Measurements from ENCODE around the gene NT5DC4.

The NT5DC4 gene

DNA sequence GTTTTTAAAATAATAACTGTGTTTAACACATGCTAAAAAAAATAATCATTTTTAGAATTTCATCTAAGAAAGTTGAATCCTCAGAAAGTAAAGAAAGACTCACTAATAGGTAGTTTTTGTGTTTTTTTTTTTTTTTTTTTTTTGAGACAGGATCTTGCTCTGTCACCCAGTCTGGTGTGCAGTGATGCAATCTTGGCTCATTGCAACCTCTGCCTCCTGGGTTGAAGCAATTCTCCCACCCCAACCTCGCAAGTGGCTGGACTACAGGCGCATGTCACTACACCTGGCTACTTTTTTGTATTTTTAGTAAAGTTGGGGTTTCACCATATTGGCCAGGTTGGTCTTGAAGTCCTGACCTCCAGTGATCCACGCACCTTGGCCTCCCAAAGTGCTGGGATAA lies 36.4 kb downstream of the NT5DC4 start:
- DNase-seq, result peak; percentile 25

DNA sequence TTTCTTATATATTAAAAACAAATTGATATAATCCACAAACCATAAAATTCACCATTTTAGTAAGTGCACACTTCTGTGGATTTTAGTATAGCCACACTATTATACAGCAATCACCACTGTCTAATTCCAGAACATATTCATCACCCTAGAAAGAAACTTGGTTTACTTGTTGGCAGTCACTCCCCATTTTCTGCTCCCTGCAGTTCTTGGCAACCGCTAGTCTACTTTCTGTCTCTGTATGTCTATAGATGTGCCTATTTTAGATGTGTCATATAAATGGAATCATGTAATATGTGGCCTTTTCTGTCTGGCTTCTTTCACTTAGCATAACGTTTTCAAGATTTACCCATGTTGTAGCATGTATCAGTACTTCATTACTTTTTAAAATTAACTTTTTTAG lies 37.9 kb downstream of the NT5DC4 start:
- no peak for DNase-seq

DNA sequence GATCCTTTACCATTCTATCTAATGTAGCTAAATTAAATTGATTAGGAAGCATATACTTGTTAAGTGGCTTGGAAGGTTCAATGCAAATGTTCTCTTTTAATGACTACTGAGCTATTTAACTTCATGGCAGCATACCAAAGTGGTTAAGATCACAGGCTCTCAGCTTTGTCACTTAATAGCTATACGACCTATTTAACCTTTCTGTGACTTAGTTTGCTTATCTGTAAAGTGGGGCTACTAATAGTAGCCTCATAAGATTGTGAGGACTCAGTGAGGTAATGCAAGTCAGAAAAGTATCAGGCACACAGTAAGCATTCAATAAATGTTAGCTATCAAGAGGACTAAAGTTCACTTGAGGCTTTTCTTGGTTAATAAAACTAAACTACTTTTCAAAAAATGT lies 39.3 kb downstream of the NT5DC4 start:
- no peak for DNase-seq

DNA sequence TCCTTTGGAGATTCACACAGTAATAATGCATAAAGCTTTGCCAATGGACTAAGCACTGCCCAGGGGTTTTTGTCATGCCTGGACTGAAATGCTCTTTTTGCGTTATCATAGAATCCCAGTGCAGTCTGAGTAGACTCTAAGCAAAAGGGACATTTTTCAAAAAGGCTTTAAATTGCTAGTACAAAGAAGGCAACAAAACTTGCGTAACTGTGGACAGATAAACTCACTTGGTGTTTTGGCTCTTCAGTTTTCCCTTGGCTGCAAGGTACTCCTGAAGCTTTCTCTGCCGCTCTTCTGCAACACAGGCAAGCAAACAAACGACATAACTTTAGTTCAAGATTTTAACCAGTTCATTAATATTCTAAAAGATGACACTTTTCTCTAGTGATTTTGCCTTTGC lies 41.5 kb downstream of the NT5DC4 start:
- DNase-seq, result no peak

DNA sequence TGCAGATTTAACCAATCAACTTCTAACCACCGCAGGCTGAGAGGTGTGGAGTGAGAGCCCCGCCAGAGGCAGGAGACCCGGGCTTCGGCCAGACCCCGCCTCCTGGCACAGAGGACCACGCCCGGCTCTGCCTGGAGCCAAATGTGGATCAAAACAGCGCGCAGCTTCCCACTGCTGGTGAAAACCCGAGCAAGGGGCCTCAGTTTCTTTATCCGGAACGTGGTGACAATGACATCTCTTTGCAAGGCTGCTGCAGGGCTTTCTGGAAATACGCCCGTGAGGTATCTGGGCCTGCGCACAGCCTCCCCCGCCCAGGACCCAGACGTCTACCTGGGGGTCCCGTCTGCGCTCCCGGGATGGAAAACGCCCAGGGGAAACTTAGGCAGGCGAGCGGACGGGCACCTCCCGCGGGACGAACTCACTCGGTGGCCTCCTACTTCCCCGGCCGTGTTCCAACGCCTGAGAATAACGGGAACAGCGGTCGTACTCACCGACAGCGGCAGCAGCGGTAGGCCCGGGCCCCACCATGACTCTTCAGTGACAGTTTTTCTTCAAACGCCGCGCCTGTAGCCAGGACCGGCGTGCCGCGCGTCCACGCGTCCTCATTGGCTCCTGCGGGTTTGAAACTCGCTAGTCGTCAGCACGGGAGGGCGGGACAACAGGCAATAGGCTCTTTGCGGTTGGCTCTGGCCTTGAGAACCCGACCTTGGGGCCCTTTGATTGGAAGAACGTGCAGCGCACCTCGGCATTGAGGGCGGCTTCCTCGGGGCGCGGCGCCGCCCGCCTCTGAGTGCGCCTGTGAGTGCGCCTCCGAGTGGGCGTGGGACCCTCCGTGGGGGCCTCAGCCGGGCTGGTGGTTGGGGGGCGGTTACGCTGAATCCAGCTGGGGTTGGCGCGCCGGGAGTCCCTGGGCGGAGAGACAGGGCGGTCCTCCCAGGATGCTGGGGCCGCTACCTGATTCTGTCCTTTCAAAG lies 43.5 kb downstream of the NT5DC4 start, which contains the start of gene CKAP2L:
Gene CKAP2L, minus strand, starts transcription at position 539 of the 974 bp plus-strand sequence. Its CDS starts 11 bp downstream, at position 528.
- peak; percentile 90 for DNase-seq

DNA sequence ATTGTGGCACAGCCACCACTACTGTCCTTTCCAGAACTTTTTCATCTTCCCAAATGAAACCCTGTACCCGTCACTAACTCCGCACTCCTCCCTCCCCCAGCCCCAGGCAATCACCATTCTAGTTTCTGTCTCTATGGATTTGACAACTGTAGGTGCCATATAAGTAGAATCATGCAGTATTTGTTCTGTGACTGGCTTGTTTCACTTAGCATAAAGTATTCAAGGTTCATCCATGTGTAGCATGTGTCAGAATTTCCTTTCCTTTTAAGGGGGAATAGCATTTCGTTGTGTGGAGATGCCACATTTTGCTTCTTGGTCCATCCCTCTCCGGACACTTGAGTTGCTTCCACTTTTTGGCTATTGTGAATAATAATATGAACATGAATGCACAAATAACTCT lies 44.4 kb downstream of the NT5DC4 start:
- no peak for DNase-seq

DNA sequence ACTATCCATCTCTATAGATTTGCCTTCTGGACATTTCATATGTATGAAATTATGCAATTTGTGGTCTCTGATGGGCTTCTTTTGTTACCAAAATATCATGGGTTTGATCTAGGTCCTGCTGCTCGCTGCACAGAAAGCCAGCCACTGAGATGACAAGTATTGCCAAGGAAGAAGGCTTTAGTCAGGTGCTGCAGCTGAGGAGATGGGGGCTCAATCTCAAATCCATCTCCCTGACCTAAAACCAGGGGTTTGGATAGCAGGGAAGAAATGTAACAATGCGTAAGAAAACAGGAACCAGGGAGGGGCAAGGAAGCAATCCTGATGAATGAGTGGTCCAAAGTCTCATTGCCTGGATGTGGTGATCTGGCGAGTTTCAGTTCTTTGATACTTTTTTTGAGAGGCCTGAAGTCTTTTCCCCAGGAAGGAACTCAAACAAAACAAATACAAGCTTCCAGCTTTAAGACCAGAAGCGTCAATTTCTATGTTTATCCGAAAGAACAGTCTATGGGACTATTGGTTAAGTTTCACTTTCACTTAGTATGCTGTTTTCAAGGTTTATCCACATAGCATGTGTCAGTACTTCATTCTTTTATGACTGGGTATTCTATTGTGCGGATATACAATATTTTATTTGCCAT lies 47.0 kb downstream of the NT5DC4 start:
- no peak for DNase-seq

DNA sequence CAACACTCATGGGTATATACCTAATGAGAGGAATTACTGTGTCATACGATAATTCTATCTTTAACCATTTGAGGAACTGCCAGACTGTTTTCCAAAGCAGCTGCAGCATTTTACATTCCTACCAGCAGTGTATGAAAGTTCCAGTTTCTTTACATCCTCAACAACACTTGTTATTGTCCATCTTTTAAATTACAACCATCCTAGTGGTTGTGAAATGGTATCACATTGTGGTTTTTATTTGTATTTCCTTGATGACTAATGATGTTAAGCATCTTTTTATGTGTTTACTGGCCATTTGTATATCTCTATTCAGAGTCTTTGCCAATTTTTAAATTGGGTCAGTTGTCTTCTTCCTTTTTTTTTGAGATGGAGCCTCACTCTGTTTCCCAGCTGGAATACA lies 47.6 kb downstream of the NT5DC4 start:
- DNase-seq, result no peak

DNA sequence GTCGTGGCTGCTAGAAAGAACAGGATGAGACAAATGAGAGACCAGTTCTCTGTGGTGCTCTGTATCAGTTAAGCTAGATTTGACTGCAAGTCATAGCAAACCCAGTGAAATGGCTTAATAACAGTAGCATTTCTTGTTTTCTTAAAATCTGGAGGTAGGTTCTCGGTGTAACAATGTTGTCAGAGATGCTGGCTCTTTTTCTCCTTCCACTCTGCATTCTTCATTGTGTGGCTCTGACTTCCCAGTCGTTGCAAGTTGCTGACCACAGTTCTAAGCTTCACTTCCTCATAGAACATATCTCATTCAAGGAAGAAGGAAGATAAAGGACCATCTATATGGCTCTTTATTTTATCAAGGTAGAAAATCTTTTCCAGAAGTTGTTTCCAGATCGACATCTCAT lies 51.5 kb downstream of the NT5DC4 start:
- peak; percentile 45 for DNase-seq

DNA sequence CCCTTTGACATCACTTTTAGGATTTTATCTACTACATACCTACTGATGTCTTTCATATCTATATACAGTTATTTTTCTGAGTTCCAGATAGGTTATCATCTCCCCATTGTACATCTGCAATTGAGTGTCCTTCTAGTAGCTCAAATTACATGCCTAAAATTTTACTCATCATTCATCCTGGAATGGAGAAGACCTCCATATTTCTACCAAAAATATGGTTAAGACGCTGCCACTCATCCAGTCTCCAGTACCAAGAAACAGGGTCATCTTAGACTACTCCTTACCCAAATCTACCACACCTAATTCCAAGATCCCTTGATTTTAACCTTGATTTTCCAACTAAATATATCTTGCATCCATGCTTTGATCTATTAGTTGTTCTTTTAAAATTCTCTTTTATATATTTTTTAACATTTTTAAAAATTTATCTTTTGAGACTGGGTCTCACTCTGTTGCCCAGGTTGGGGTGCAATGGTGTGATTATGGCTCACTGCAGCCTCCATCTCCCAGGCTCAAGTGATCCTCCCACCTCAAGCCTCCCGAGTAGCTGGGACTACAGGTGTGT lies 52.2 kb downstream of the NT5DC4 start:
- no peak for DNase-seq

DNA sequence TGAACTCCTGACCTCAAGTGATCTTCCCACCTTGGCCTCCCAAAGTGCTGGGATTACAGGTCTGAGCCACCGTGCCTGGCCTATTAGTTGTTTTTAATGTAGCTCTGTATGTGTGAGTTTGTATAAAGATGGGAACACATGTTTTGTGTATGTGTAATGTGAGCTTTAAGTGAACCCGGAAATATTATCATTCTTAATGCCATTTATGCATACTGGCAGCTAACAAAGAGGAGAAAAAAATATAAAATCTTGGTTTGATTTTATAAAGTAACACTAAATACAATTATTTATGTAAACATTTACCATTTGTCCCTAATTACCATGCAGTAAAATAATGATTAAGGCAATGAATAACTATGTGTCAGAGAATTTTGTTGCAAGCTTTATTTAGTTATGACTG lies 52.7 kb downstream of the NT5DC4 start:
- DNase-seq, result no peak

DNA sequence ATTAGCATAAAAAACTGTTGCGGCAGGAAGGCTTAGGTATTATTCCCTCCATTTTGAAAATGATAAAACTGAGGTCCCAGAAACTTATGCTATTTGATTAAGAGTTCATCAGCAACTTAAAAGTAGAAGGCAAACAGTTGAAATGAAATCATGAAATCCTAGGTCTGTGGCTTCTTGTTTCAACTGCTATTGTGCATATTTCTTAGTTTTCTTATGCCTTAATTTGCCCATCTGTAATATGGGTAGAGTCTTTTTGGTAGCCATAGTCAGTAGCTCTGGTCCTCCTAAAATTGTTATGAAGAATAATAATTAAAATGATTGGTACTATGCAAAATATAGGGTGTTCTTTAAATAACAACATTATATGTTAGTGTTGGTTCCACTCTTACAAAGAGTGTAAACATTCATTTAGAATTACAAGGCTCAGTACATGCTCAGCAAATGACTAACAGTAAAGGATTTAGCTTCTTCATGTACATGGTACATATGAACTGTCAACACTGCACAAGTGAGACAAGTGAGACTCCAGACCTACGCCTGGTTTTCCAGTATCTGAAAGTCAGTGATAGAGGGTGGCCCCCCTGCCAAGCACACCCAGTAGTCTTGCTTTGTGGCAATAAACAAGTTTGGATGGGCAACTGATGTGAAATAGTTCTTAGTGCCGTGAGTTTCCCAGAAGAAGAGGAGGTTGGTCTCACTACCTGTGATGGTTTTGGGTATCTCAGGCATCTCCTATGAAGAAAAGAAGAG lies 53.9 kb downstream of the NT5DC4 start:
- no peak for DNase-seq

DNA sequence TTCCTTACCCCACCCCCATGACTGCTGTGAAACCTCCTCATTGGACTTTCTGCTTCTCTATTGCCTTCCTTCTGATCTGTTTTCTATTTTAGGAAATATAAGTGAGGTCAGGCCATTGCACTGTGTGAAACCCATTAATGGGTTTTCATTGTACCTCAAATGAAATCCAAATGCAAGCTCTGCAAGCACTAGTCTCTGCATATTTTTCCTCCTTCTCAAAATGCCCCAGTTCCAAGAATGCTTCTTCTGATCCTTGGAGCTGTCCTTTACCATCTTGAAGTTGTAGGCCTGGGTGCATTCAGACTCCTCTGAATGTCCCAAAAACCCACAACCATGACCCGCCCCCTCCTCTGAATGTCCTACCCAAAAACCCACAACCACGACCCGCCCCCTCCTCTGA lies 55.3 kb downstream of the NT5DC4 start:
- DNase-seq, result no peak

DNA sequence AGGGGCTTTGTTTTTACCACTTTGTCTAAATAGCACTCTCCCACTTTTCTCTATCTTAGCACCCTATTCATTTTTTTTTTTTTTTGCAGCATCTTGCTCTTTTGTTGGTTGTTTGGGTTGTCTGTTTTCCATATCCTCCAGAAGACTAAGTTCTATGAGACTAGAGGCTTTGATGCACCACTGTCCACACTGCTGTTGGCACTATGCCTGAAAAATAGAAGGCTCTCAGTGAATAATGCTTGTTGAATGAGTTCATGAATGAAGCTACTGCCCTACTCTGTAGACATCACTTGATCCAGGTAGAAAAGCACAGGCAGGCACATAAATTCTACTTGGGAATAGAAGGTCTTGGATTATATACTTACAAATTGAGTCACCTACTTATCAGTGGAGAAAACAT lies 56.2 kb downstream of the NT5DC4 start:
- no peak for DNase-seq

DNA sequence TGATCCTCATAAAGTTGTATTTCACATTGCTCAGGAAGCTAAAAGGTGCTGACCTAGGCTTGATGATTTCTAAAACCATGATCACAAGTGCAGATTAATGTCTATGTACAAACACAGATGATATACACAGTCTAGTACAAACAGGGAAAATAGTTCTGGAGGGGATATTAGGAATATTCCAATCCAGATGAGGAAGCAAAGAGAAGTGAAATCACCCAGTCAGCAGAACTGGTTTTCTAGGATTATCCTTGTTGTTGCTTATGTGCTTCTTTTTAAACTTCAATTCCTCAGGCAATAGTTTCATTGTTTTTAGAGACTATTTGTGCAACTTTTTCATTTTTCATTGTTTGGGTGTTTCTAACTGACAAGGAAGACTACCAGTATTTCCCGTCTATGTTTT lies 58.8 kb downstream of the NT5DC4 start:
- DNase-seq, result no peak

DNA sequence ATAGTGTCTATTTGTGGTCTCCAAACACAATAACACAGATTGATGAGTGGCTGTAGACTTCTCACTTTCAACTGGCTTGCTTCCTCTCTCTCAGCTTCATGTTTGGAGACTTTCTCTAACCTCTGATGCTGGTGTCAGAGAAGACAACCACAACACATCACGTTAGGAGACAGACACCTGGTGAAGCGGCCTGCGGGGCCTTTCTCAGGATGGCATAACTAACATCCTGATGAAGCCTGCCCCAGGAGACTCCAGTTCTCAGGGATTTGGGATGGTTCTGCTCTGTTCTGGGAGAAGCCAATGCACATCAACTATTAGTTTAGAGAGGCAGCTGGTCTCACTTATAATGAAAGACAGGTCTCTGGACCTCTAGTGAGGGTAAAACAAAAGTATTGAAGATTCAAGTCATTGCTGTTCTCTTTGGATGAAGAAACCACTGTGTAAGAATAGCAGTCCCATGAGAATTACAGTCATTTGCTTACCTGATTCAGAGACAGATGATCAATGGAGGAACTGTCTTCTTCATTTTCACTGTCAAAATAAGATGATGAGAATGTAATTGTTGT lies 61.5 kb downstream of the NT5DC4 start:
- DNase-seq, result no peak

DNA sequence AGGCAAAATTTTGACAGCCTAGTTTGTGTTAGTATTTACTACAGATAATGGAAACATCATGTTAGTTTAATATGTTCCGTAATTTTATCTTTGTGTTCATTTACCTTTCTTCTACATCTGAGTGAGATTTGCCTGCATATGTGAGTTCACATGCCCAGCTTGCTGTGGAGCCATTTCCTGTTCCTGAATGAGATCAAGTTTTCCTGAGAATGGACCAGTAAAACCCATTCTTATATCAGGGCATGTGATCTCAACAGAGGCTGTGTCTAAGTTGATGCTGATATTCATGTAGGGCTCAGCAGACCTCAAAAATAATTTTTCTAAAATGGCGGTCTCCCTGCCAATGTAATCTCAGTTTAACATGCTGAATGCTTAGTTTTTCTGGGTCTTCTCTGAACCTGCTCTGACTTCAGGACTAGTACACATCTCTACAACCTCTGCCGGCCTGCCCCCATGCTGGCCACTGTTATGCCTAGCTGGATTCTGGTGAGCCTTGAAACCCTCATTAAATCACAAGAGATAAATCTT lies 62.4 kb downstream of the NT5DC4 start:
- DNase-seq, result no peak

DNA sequence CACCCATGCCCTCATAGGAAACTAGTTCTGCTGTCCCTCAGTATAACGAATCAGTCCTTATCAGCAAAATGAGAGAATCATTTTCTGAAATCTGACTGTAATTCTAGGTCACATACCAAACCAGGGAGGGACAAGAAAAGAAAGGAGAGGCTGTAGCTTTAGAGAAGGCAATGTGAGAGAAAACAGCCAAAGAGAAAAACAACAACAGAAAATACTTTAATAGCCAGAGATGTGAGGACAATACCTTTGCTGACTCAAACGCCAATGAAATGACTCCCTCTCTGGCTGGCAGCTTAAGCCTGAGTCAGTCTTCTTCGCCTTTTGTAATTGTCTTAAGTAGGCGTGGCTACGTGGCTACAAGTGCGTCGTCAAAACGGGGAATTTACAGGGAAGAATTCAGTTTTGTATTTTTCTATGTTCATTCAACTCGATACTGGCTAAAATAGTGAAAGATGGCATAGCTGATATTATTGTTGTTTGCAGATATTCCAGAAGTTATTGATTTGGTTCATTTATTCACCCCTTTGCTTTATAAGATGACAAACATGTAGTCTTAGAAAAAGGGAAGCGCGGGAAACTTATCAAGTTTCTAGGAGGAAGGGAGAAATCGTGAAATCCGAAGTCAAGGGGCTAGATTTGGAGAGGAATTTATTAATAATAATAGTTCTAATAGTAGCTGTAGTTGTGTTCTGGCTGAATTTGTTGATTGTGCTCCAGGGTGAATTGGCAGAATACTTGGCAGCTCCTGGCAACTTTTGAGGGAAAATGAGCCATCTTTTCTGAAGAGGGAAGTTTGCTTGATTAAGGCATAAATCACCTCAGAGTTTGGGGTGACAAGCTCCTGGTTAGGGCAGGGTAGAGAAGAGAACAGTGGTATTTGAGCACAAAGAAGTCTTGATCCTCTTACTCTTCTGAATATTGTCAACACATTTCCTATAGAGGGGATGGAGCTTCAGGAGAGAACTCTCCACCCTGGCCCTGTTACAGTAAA lies 63.7 kb downstream of the NT5DC4 start, which contains the start of gene IL1A:
Gene IL1A, minus strand, starts transcription at position 295 of the 991 bp plus-strand sequence. CDS start 723 bp downstream, outside the sequence.
- no peak for DNase-seq

DNA sequence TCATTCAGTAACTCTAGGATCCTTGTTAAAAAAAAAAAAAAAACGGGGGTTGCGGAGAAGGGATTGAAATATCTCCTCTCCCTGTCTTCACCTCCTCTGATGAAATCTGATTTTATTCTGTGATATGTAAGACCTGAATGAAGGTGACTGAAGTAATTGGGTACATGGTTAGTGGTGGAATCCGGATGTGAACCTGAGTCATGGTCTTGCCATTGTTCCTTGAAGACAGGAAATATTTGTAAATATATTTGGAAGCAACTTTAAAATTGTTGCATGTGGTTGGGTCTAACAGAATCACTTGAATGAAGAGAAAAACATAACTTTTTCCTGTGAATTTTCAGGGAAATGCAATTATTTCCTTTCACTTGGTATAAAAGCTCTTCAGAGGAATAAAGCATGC lies 66.5 kb downstream of the NT5DC4 start:
- peak; percentile 65 for DNase-seq

DNA sequence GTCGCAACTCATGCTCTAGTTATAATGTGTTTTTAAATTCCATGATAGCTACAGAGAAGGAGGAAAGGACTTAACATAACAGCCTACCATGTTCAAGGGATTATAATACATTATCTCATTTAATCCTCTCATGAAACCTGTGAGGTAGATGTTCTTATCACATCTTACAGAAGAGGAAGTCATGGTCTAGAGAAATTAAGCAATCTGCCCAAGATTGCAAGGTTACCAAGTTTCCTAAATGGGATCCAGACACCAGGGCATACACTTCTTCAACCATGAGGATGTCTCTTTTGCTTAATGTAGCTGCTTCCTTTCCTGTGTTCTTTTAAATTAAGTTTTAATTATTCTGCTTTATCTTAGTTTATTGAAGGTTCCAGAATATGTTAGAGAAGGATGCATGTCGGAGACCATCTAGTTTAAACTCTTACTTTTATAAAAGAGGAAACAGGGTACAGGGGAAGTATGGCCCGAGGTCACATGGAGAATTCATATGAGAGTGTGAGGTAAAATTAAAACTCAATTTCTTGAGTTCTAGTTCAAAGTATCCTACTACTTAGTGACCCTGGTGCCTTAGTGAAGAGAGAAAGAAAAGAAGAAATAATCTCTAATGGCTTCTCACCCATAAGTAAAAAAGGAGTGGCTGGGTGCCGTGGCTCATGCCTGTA lies 67.0 kb downstream of the NT5DC4 start:
- peak; percentile 97 for DNase-seq

DNA sequence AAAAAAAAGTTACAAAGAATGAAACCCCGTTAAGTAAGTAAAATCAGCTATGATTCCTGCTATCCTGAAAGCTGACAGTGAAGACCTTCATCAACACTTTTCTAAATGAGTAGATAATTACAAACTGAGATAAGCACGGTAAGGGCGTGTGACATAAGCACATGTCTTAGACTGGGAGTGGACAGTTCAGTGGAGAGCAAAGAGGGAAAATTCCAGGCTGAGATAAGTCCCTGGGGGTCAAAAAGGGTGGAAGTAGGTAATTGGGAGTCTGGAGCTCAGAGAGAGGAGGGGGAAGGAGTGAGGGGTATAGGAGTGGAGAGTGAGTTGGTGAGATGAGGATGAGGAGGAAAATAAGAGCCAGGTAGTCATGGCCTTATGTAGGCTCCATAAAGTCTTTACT lies 67.8 kb downstream of the NT5DC4 start:
- no peak for DNase-seq
